Stimulated activated CD8-positive, alpha-beta memory T cell treated with anti-CD3 and anti-CD28 coated beads, Interleukin-4, amount 100 ng/mL, for 24 hours (primary cell): ENCODE results near the gene ACSF3.

ENCODE experiments used
- DNase-seq: peaks from one replicate; pipeline ENCODE4 v3.0.0-alpha.2; 2020; ENCODE audit warnings: low read depth

ACSF3 gene

GRCh38 chr16:89112377-89113151 is 18.9 kb downstream of the ACSF3 start:
- DNase-seq: no peak

GRCh38 chr16:89113152-89113547 is 19.5 kb downstream of the ACSF3 start:
- no peak for DNase-seq

- DNase-seq: no peak
These were observed 20.0 kb downstream of the ACSF3 start for GRCh38 chr16:89113661-89114060.

GRCh38 chr16:89114159-89114981 is 20.7 kb downstream of the ACSF3 start:
- no peak for DNase-seq

- peak; percentile 77 for DNase-seq
These were observed 21.7 kb downstream of the ACSF3 start for GRCh38 chr16:89115216-89115861.

GRCh38 chr16:89116341-89117226 is 22.9 kb downstream of the ACSF3 start:
- no peak for DNase-seq

- no peak for DNase-seq
These were observed 23.7 kb downstream of the ACSF3 start for GRCh38 chr16:89117227-89117974.

GRCh38 chr16:89117975-89118289 is 24.3 kb downstream of the ACSF3 start:
- no peak for DNase-seq

- DNase-seq: no peak
These were observed 24.9 kb downstream of the ACSF3 start for GRCh38 chr16:89118361-89119165.

- no peak for DNase-seq
These were observed 25.5 kb downstream of the ACSF3 start for GRCh38 chr16:89119166-89119621.

GRCh38 chr16:89119661-89120141 is 26.0 kb downstream of the ACSF3 start:
- DNase-seq: no peak

GRCh38 chr16:89120281-89120680 is 26.6 kb downstream of the ACSF3 start:
- DNase-seq: no peak

GRCh38 chr16:89120921-89121351 is 27.3 kb downstream of the ACSF3 start:
- no peak for DNase-seq

GRCh38 chr16:89121691-89122321 is 28.2 kb downstream of the ACSF3 start:
- no peak for DNase-seq

- no peak for DNase-seq
These were observed 28.7 kb downstream of the ACSF3 start for GRCh38 chr16:89122322-89122851.

GRCh38 chr16:89123001-89123830 is 29.6 kb downstream of the ACSF3 start:
- no peak for DNase-seq

- no peak for DNase-seq
These were observed 30.1 kb downstream of the ACSF3 start for GRCh38 chr16:89123831-89124100.

GRCh38 chr16:89129378-89129777 is 35.7 kb downstream of the ACSF3 start:
- no peak for DNase-seq

- no peak for DNase-seq
These were observed 36.8 kb downstream of the ACSF3 start for GRCh38 chr16:89130448-89130847.
